ENCODE data around the gene SNX18.
"Not testable (repeated sequence)": the region's sequence is repeated elsewhere in the genome, so short reads cannot be mapped to it uniquely, and the experiment has no call there.

SNX18 gene, protein sequence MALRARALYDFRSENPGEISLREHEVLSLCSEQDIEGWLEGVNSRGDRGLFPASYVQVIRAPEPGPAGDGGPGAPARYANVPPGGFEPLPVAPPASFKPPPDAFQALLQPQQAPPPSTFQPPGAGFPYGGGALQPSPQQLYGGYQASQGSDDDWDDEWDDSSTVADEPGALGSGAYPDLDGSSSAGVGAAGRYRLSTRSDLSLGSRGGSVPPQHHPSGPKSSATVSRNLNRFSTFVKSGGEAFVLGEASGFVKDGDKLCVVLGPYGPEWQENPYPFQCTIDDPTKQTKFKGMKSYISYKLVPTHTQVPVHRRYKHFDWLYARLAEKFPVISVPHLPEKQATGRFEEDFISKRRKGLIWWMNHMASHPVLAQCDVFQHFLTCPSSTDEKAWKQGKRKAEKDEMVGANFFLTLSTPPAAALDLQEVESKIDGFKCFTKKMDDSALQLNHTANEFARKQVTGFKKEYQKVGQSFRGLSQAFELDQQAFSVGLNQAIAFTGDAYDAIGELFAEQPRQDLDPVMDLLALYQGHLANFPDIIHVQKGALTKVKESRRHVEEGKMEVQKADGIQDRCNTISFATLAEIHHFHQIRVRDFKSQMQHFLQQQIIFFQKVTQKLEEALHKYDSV

GRCh38 chr5:54517512-54518145 lies at the start of gene SNX18:
Gene SNX18 (plus strand): TSS chr5:54517759. CDS start chr5:54517953, 194 bp downstream.
- peak; percentile 86 to 87 for DNase-seq (ENCODE audit: low read depth in 2 of 2)

DNA sequence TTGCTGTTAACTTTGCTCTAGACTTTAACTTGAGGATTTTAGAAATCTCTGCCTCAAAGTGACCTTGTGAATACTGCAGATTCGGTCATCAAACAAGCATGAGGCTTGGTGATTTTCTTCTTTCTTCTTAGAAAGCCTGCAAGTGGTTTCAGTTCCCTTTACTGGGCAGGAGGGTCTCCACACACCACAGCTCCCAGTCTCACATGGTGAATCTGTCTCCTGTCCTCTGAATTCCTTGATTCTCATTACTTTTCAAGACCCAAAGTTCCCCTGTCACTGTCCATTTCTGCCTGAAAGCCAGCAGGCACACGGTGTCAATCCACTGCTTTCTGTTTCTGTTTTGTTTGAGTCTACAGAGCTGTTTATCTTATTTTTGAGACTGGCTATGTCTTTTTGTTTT lies 47.9 kb upstream of the SNX18 start:
- DNase-seq (ENCODE audit: low read depth in 2 of 2) = no peak

- no peak for DNase-seq (ENCODE audit: low read depth in 2 of 2)
These were observed 47.4 kb upstream of the SNX18 start for GRCh38 chr5:54470128-54470527.

GRCh38 chr5:54470677-54471076 lies 46.9 kb upstream of the SNX18 start:
- DNase-seq (ENCODE audit: low read depth in 2 of 2) = no peak

- no peak for DNase-seq (ENCODE audit: low read depth in 2 of 2)
These were observed 46.2 kb upstream of the SNX18 start for GRCh38 chr5:54471398-54471797.

- no peak for DNase-seq (ENCODE audit: low read depth in 2 of 2)
These were observed 40.9 kb upstream of the SNX18 start for GRCh38 chr5:54476682-54477081.

GRCh38 chr5:54477941-54478478 lies 39.5 kb upstream of the SNX18 start:
- no peak for DNase-seq (ENCODE audit: low read depth in 2 of 2)

DNA sequence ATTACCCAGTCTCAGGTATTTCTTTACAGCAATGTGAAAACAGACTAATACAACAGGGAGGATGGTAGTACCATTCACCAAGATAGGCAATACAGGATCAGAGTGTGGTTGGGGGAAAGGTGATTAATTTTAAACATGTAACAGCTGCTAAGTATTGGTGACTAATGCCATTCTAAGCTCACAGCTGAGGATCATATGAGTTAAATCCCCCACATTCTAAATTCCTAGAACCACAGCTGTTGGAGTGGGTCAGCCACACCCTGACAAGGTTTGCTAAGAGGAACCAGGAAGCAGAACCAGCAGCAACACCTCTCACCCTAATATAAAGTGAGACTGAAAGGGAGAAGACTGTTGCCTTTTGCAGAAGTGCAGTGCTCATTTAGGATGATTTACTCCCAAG lies 37.3 kb upstream of the SNX18 start:
- no peak for DNase-seq (ENCODE audit: low read depth in 2 of 2)

DNA sequence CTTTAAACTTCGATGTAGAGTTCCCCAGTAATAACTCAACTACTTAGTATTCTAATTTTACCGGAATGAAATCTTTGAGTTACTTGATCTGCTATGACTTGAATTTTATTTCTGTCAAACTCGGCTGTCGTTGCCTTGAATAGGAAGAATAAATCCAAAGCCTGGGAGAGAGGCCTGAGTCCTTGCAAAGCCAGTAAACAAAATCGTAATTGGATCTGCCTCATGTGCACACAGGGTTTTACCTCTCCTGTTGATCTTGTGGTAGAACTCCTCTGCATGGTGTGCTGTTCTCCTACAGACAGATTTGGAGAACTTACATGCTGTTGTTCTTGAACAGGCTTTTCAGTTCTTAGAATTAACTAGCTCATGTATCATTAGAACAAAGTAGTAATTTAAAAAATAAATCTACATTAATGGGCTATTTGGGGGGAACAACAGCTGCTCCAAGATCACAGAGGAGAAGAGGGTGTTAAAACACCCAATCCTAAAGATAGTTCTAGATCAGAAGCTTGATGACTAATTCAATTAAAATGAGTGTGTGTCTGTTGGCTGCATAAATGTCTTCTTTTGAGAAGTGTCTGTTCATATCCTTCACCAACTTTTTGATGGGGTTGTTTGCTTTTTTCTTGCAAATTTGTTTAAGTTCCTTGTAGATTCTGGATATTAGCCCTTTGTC lies 33.2 kb upstream of the SNX18 start:
- no peak for DNase-seq (ENCODE audit: low read depth in 2 of 2)

DNA sequence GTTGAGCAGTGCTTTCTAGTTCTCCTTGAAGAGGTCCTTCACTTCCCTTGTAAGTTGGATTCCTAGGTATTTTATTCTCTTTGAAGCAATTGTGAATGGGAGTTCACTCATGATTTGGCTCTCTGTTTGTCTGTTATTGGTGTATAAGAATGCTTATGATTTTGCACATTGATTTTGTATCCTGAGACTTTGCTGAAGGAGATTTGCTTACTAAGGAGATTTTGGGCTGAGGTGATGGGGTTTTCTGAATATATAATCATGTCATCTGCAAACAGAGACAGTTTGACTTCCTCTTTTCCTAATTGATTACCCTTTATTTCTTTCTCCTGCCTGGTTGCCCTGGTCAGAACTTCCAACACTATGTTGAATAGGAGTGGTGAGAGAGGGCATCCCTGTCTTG lies 31.9 kb upstream of the SNX18 start:
- DNase-seq (ENCODE audit: low read depth in 2 of 2) = not testable (repeated sequence)

- not testable (repeated sequence) for DNase-seq (ENCODE audit: low read depth in 2 of 2)
These were observed 27.9 kb upstream of the SNX18 start for GRCh38 chr5:54489648-54489979.

- no peak for DNase-seq (ENCODE audit: low read depth in 2 of 2)
These were observed 26.2 kb upstream of the SNX18 start for GRCh38 chr5:54491326-54491725.

DNA sequence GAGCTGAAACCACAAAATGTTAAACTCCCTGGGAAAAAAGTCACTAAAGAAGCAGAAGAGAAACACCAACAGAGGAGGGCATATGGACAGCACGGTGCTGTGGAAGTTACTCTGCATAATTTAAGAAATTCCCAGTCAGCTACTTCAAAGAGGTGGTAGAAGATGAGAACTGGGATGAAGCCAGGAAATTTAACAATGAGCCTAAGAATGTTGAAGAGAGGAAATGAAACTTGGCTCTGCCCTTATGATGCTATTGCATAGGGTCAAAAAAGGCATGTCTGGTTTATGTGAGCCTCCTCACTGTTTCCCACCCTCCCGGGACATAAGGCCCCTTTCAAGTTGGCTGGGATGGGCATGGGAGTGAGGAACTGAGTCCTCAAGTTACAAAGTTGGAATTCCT lies 25.4 kb upstream of the SNX18 start:
- no peak for DNase-seq (ENCODE audit: low read depth in 2 of 2)

- no peak for DNase-seq (ENCODE audit: low read depth in 2 of 2)
These were observed 22.5 kb upstream of the SNX18 start for GRCh38 chr5:54495027-54495426.

DNA sequence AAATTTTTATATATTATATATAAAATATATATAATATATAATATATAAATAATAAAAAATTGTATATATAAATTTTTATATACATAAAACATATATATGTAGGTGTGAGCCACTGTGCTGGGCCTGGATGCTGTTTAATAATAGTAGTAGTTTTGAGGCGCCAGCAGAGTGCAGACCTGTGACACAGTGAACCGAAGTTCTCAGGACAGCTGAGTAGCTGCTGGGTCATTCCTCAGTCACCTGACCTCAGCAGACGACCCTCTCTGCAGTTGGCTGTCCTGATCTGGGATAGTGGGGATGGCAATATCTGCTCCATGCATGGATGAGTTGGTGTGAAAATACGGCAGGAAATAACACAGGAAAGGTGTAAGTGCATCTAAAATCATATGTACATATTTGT lies 3.3 kb upstream of the SNX18 start:
- DNase-seq (ENCODE audit: low read depth in 2 of 2) = no peak

- no peak for DNase-seq (ENCODE audit: low read depth in 2 of 2)
These were observed 2.6 kb upstream of the SNX18 start for GRCh38 chr5:54514841-54515432.

GRCh38 chr5:54515634-54516033 lies 1.9 kb upstream of the SNX18 start:
- DNase-seq (ENCODE audit: low read depth in 2 of 2) = no peak

- no peak for DNase-seq (ENCODE audit: low read depth in 2 of 2)
These were observed 1.4 kb upstream of the SNX18 start for GRCh38 chr5:54516051-54516655.

DNA sequence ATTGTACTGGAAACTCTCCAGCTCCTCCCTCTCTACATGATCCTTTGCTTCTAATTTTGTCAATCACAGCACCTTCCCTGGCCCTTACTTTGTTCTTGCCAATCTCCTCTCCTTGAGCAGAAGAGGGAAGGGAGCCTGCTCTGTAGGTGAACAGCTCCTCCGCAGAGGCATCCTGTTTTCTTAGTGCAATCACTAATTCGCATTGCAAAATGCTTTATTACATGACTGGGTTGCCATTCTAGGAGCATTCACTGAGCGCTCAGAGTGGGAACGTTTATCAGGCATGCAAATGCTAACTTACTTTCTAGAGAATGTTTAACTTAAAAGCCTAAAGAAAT lies 416 bp upstream of the SNX18 start:
- no peak for DNase-seq (ENCODE audit: low read depth in 2 of 2)

DNA sequence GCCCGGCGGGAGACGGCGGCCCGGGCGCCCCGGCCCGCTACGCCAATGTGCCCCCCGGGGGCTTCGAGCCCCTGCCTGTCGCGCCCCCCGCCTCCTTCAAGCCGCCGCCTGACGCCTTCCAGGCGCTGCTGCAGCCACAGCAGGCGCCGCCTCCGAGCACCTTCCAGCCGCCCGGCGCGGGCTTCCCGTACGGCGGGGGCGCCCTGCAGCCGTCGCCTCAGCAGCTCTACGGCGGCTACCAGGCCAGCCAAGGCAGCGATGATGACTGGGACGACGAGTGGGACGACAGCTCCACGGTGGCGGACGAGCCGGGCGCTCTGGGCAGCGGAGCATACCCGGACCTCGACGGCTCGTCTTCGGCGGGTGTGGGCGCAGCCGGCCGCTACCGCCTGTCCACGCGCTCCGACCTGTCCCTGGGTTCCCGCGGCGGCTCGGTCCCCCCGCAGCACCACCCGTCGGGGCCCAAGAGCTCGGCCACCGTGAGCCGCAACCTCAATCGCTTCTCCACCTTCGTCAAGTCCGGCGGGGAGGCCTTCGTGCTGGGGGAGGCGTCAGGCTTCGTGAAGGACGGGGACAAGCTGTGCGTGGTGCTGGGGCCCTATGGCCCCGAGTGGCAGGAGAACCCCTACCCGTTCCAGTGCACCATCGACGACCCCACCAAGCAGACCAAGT lies 723 bp downstream of the SNX18 start:
- DNase-seq (ENCODE audit: low read depth in 2 of 2) = peak; percentile 47 to 54

All from stimulated activated CD4-positive, alpha-beta T cell treated with anti-CD3 and anti-CD28 coated beads, Interleukin-1b, Interleukin-23, amount 100 ng/mL, for 4 hours (primary cell).